Type B pancreatic cell (in vitro differentiated cells): ENCODE measurements around the gene C2orf49. TPM values are rescaled to one million over a fixed set of nuclear protein-coding genes. Genes with fewer than 3 reads are reported as not detected.

Source experiments
- DNase-seq: peaks from one replicate; pipeline ENCODE4 v3.0.0; 2021; ENCODE audit warnings: mixed read lengths; ENCODE audit not compliant: unreplicated experiment; ENCODE audit errors: extremely low spot score
- H3K27ac Mint-ChIP-seq: 2 replicates; pipeline ENCODE4 v1.8.0; 2021; ENCODE audit warnings: mild to moderate bottlenecking, mixed read lengths
- H3K27me3 Mint-ChIP-seq: 2 replicates; pipeline ENCODE4 v1.8.0; 2021; ENCODE audit warnings: mixed read lengths
- H3K36me3 Mint-ChIP-seq: 2 replicates; pipeline ENCODE4 v1.8.0; 2021; ENCODE audit warnings: mixed read lengths
- H3K4me1 Mint-ChIP-seq: one replicate; pipeline ENCODE4 v1.8.0; 2021; ENCODE audit warnings: mixed read lengths; ENCODE audit not compliant: unreplicated experiment
- H3K4me3 Mint-ChIP-seq: 2 replicates; pipeline ENCODE4 v1.8.0; 2021; ENCODE audit warnings: mild to moderate bottlenecking, mixed read lengths
- H3K9me3 Mint-ChIP-seq: 2 replicates; pipeline ENCODE4 v1.8.0; 2021; ENCODE audit warnings: mixed read lengths
- CTCF ChIP-seq: fragments of 200-600 bp; sonication (generic); conservative IDR thresholded peaks from 2 replicates; pipeline ENCODE4 v1.5.0; 2021; ENCODE audit warnings: antibody characterized with exemption, mild to moderate bottlenecking
- total RNA-seq: library from RNA; stranded (reverse); gene quantifications from 2 replicates; pipeline ENCODE4 v1.2.1, GENCODE V29; 2021; ENCODE audit warnings: low replicate concordance

Gene C2orf49
- total RNA-seq, 1 donor from 2014 or later: 25.8 TPM

- Mint-ChIP-seq H3K4me1 (peaks cover 14% of the 10 kb centered on the region), H3K9me3 (no peaks in the 10 kb centered on the region), H3K27me3 (no peaks in the 10 kb centered on the region), H3K36me3 (peaks cover 3% of the 10 kb centered on the region), H3K27ac (no peak overlapping the region), H3K4me3 (no peak overlapping the region)
- no peak for TF ChIP-seq CTCF
- no peak for DNase-seq
These were observed 16.6 kb upstream of the C2orf49 start for GRCh38 chr2:105320651-105321215.

GRCh38 chr2:105321875-105322646 lies 15.3 kb upstream of the C2orf49 start:
- H3K4me3 Mint-ChIP-seq: no peak overlapping the region
- no peak overlapping the region for H3K27ac Mint-ChIP-seq
- H3K4me1 Mint-ChIP-seq: peaks cover 14% of the 10 kb centered on the region
- no peaks in the 10 kb centered on the region for H3K27me3 Mint-ChIP-seq
- H3K36me3 Mint-ChIP-seq: peaks cover 3% of the 10 kb centered on the region
- no peaks in the 10 kb centered on the region for H3K9me3 Mint-ChIP-seq
- no peak for DNase-seq
- TF ChIP-seq CTCF: no peak

- Mint-ChIP-seq H3K27ac (no peak overlapping the region), H3K4me3 (no peak overlapping the region), H3K4me1 (peaks cover 19% of the 10 kb centered on the region), H3K27me3 (no peaks in the 10 kb centered on the region), H3K36me3 (no peaks in the 10 kb centered on the region), H3K9me3 (no peaks in the 10 kb centered on the region)
- no peak for DNase-seq
- no peak for TF ChIP-seq CTCF
These were observed 14.2 kb upstream of the C2orf49 start for GRCh38 chr2:105323111-105323510.

GRCh38 chr2:105324101-105324500 lies 13.2 kb upstream of the C2orf49 start:
- Mint-ChIP-seq H3K27ac (no peak overlapping the region), H3K36me3 (no peaks in the 10 kb centered on the region), H3K27me3 (no peaks in the 10 kb centered on the region), H3K4me1 (peaks cover 28% of the 10 kb centered on the region), H3K9me3 (no peaks in the 10 kb centered on the region), H3K4me3 (no peak overlapping the region)
- no peak for DNase-seq
- TF ChIP-seq CTCF: no peak

- H3K36me3 Mint-ChIP-seq: no peaks in the 10 kb centered on the region
- peak overlapping the region; percentile 31 for H3K27ac Mint-ChIP-seq
- TF ChIP-seq CTCF: no peak
- peaks cover 30% of the 10 kb centered on the region for H3K4me1 Mint-ChIP-seq
- no peaks in the 10 kb centered on the region for H3K27me3 Mint-ChIP-seq
- no peak overlapping the region for H3K4me3 Mint-ChIP-seq
- no peaks in the 10 kb centered on the region for H3K9me3 Mint-ChIP-seq
- no peak for DNase-seq
These were observed 12.6 kb upstream of the C2orf49 start for GRCh38 chr2:105324732-105325131.
